Hematopoietic multipotent progenitor cell treated with erythropoietin and hydrocortisone succinate and interleukin-3 and kit ligand, for 17 days (in vitro differentiated cells): ENCODE measurements around the gene TPCN1.

ENCODE experiments used
- DNase-seq: peaks from one replicate; pipeline ENCODE4 v3.0.0-alpha.2; 2015; ENCODE audit warnings: low spot score

The TPCN1 gene

GRCh38 chr12:113221181-113221996 is at the start of gene TPCN1:
Gene TPCN1, plus strand, starts transcription at chr12:113221464. Its CDS starts 5,389 bp downstream, at chr12:113226853.
- DNase-seq = peak; percentile 100

GRCh38 chr12:113171543-113171942 is 49.7 kb upstream of the TPCN1 start:
- no peak for DNase-seq

GRCh38 chr12:113172185-113172584 is 49.1 kb upstream of the TPCN1 start:
- DNase-seq = no peak

- DNase-seq = no peak
These were observed 48.1 kb upstream of the TPCN1 start for GRCh38 chr12:113173081-113173698.

GRCh38 chr12:113174461-113175384 is 46.5 kb upstream of the TPCN1 start:
- peak; percentile 81 for DNase-seq

GRCh38 chr12:113179023-113179422 is 42.2 kb upstream of the TPCN1 start:
- no peak for DNase-seq

GRCh38 chr12:113180333-113180732 is 40.9 kb upstream of the TPCN1 start:
- DNase-seq = no peak

GRCh38 chr12:113181975-113182374 is 39.3 kb upstream of the TPCN1 start:
- DNase-seq = no peak

- DNase-seq = no peak
These were observed 38.2 kb upstream of the TPCN1 start for GRCh38 chr12:113183030-113183589.

- DNase-seq = no peak
These were observed 37.0 kb upstream of the TPCN1 start for GRCh38 chr12:113184098-113184899.

- peak; percentile 93 for DNase-seq
These were observed 36.4 kb upstream of the TPCN1 start for GRCh38 chr12:113184900-113185179.

- DNase-seq = peak; percentile 88
These were observed 35.9 kb upstream of the TPCN1 start, which contains the start of the genes DDX54 and RITA1 for GRCh38 chr12:113185180-113186032. Gene DDX54, minus strand, starts transcription at chr12:113185478. Its CDS starts 27 bp downstream, at chr12:113185451. Gene RITA1, plus strand, starts transcription at chr12:113185721. Its CDS starts 1,026 bp downstream, at chr12:113186747.

- no peak for DNase-seq
These were observed 35.3 kb upstream of the TPCN1 start for GRCh38 chr12:113186033-113186365.

- no peak for DNase-seq
These were observed 34.5 kb upstream of the TPCN1 start for GRCh38 chr12:113186666-113187325.

- no peak for DNase-seq
These were observed 31.9 kb upstream of the TPCN1 start for GRCh38 chr12:113189361-113189760.

GRCh38 chr12:113190761-113191160 is 30.5 kb upstream of the TPCN1 start:
- peak; percentile 74 for DNase-seq

- DNase-seq = peak; percentile 48
These were observed 30.0 kb upstream of the TPCN1 start for GRCh38 chr12:113191227-113191626.

GRCh38 chr12:113194971-113195391 is 26.3 kb upstream of the TPCN1 start:
- no peak for DNase-seq

GRCh38 chr12:113195598-113195997 is 25.7 kb upstream of the TPCN1 start:
- no peak for DNase-seq

GRCh38 chr12:113196582-113196981 is 24.7 kb upstream of the TPCN1 start:
- no peak for DNase-seq
